Naive B cell (primary cell): ENCODE measurements around the gene CHST10. TPM values are rescaled to one million over a fixed set of nuclear protein-coding genes. Genes with fewer than 3 reads are reported as not detected.

Experiments used
- ATAC-seq, 2 donors: fragments of 150-1000 bp; cut with Tn5 transposase; 2 replicates each; pipeline ENCODE4 v1.10.0; 2021; ENCODE audit warnings: low read depth in 2 of 2, mild to moderate bottlenecking in 2 of 2, moderate library complexity in 2 of 2
- DNase-seq: peaks from one replicate; pipeline ENCODE4 v3.0.0; 2022
- H3K27ac Mint-ChIP-seq, 6 donors: one replicate each; pipeline ENCODE4 v1.8.0; 2020 to 2022; ENCODE audit warnings: mild to moderate bottlenecking in 6 of 6, mixed read lengths in 6 of 6, moderate library complexity in 5 of 6, inconsistent platforms in 2 of 6
- H3K27me3 Mint-ChIP-seq, 3 donors: one replicate each; pipeline ENCODE4 v1.8.0; 2021 to 2022; ENCODE audit warnings: mixed read lengths in 3 of 3, mild to moderate bottlenecking in 1 of 3
- H3K36me3 Mint-ChIP-seq, 2 donors: one replicate each; pipeline ENCODE4 v1.8.0; 2020 to 2022; ENCODE audit warnings: mixed read lengths in 2 of 2, inconsistent platforms in 1 of 2, mild to moderate bottlenecking in 1 of 2
- H3K4me1 Mint-ChIP-seq, 3 donors: one replicate each; pipeline ENCODE4 v1.8.0; 2020 to 2022; ENCODE audit warnings: mixed read lengths in 3 of 3, inconsistent platforms in 1 of 3, mild to moderate bottlenecking in 1 of 3, moderate library complexity in 1 of 3
- H3K4me3 Mint-ChIP-seq, 8 donors: one replicate each; pipeline ENCODE4 v1.8.0; 2020 to 2022; ENCODE audit warnings: mild to moderate bottlenecking in 8 of 8, mixed read lengths in 8 of 8, moderate library complexity in 8 of 8, inconsistent platforms in 2 of 8
- H3K9me3 Mint-ChIP-seq, 7 donors: one replicate each; pipeline ENCODE4 v1.8.0; 2020 to 2022; ENCODE audit warnings: mixed read lengths in 7 of 7, mild to moderate bottlenecking in 5 of 7, inconsistent platforms in 2 of 7, moderate library complexity in 1 of 7
- polyA plus RNA-seq, 6 donors: library from polyadenylated mRNA; unstranded; fragments of 300-500 nt; fragmentation: Illumina TruSeq; gene quantifications; one replicate each; pipeline ENCODE4 v1.2.3, GENCODE V29; 2021; ENCODE audit warnings: low read depth in 6 of 6

The CHST10 gene
- polyA plus RNA-seq, 6 donors from 2014 or later = 3.9 to 9.5 (median 5.8) TPM

DNA sequence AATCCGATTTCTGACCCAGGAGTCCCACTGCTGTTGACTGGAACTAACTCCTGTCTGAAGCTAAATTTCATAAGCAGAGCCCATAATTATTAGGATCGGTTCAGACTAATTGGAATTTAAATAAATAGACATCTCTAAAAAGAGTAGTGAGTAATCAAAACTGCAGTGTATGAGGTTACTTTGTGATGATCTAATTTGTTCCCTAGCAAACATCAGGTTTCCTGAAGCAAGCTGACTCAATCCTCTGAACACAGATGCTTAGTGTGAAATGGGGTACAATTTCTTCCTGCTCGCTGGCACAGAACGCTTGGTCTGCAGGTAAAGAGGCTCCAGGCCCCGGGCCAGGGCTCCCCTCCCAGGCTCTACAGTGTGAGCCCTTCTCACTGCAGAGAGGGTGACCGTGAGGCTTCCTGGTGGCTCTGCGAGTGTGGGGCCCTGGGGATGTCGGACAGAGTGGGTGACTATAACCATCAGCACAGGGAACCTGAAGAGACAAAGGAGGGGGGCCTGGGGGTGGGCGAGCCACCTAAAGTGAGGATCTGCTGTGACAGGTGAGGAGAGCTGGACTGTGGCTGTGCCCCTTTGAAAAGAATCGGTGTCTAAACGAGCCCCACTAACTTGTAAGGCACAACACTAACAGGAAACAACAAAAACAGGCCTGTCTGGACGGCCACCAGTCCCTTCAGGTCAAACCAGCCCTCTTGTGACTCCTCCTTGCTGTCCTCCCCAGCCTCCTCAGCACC lies 20.2 kb downstream of the CHST10 start:
- ATAC-seq = no peak
- Mint-ChIP-seq H3K4me3 (peak overlapping the region in 1 of 8 donors; percentile 10), H3K4me1 (peaks cover 14 to 37% (median 29%) of the 10 kb centered on the region in 3 donors), H3K27me3 (no peaks in the 10 kb centered on the region), H3K27ac (peak overlapping the region in 3 of 6 donors; percentile 47 to 86 (median 58)), H3K36me3 (no peaks in the 10 kb centered on the region), H3K9me3 (no peaks in the 10 kb centered on the region)
- DNase-seq = no peak

DNA sequence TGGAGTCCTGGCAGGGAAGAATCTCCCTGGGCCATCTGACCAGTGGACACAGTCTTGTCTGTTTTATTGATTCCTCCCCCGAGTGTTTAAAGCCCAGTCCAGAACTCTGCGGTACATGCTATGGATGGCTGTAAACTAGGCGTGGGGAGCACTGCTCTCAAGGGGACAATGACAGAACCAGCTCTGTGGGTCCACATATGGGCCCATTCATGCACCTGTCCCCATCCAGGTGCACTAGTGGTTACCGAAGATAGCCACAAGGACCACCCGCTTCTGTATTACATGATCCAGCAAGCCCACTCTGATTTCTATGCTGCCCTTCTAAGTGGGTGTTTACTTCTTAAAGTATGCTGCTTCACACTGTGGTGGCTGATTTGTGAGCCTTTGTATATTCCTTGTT lies 21.0 kb downstream of the CHST10 start:
- H3K36me3 Mint-ChIP-seq = no peaks in the 10 kb centered on the region
- H3K27ac Mint-ChIP-seq = peak overlapping the region in 2 of 6 donors; percentile 33 to 86
- ATAC-seq = no peak
- no peak overlapping the region for H3K4me3 Mint-ChIP-seq
- DNase-seq = no peak
- H3K4me1 Mint-ChIP-seq = peaks cover 14 to 37% (median 29%) of the 10 kb centered on the region in 3 donors
- H3K27me3 Mint-ChIP-seq = no peaks in the 10 kb centered on the region
- H3K9me3 Mint-ChIP-seq = no peaks in the 10 kb centered on the region

DNA sequence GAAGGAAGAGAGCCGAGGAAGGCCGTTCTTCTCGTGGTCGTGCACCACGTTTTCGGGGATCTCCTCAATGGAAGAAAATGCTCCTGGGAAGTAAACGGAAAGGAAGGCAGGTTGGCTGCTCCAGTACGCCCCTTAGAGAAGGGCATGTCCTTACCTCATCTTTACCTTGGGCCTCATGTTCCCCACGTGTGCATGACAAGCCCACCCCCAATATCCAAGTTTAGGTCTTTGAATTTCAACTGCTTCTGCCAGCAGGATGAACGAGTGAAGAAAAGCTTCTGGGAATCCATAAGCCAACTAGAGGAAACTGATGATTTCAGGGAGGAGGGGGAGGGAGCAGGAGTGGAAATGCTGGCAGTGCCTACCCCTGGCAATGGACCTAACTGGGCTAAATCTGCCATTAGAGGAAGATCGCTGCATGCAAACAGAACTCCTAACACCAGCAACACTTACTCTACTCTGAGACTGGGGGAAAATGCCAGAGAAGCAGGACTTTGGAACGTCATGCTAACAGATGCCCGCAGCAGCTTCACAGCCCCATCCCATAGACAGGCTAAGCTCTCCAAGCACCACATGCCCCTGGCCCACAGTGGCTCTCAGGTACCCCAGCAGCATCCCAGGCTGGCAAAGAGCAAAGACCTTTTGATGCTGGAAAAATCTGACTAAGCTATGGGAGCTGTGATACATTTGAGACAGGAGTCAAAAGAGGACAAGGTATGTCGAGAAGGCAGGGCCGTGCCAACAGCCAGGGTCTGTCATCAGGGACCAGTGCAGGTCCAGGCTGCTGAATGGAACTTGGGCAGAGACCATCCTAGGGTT lies 21.7 kb downstream of the CHST10 start:
- peaks cover 14 to 37% (median 29%) of the 10 kb centered on the region in 3 donors for H3K4me1 Mint-ChIP-seq
- no peaks in the 10 kb centered on the region for H3K9me3 Mint-ChIP-seq
- ATAC-seq (no peak), DNase-seq (no peak)
- H3K4me3 Mint-ChIP-seq = peak overlapping the region in 6 of 8 donors; percentile 66 to 88 (median 78)
- no peaks in the 10 kb centered on the region for H3K27me3 Mint-ChIP-seq
- peak overlapping the region; percentile 91 to 100 (median 96) for H3K27ac Mint-ChIP-seq
- no peaks in the 10 kb centered on the region for H3K36me3 Mint-ChIP-seq

DNA sequence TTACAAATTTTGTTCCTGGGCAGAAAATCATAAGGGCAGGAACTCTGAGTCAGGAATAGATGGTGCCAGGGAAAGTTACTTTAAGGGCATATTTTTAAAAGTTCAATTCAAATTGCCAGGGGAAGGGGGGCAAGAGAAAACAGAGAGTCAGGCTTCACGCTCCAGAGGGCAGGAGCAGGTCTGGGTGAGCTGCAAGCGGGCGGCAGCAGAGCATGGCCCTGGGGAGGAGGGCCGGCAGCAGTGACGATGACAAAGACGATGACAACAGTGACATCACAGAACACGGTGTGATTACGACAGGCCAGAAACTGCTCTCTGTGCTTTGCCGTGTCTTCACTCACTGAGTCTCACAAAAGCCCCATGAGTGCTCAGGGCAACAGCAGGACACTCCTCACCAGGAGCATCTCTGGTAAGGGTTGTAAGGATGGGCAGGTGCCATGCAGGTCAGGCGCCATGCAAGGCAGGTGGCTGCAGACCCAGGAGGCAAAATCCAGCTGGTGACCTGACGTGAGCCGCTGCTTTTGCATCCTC lies 23.3 kb downstream of the CHST10 start:
- Mint-ChIP-seq H3K9me3 (no peaks in the 10 kb centered on the region), H3K27ac (peak overlapping the region; percentile 92 to 100 (median 96)), H3K4me1 (peaks cover 14 to 37% (median 29%) of the 10 kb centered on the region in 3 donors), H3K36me3 (no peaks in the 10 kb centered on the region), H3K27me3 (no peaks in the 10 kb centered on the region), H3K4me3 (peak overlapping the region in 6 of 8 donors; percentile 7 to 86 (median 74))
- peak; percentile 72 to 73 for ATAC-seq
- DNase-seq = peak; percentile 65

DNA sequence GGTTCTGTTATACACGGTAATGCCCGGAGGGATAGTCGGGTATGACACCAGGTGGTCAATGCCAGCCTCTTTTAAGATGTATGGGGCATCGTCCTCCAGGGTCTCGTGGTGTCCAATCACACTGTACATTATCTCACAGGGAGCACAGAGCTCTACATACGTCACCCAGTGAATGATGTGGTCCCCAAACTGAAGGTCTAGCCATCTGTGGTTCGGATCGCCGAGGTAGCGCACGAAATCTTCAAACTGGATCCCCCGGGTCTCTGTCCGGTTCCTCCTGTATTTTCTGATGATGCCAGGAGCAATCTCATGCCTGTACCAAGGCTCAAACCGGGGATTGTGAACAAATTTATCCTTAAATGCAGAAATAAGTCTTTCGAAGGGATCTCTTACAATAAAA lies 24.1 kb downstream of the CHST10 start:
- Mint-ChIP-seq H3K4me3 (peak overlapping the region in 2 of 8 donors; percentile 70 to 85), H3K27me3 (no peaks in the 10 kb centered on the region), H3K4me1 (peaks cover 14 to 37% (median 29%) of the 10 kb centered on the region in 3 donors), H3K27ac (peak overlapping the region in 5 of 6 donors; percentile 92 to 100 (median 99)), H3K9me3 (no peaks in the 10 kb centered on the region), H3K36me3 (no peaks in the 10 kb centered on the region)
- DNase-seq (no peak), ATAC-seq (no peak)

DNA sequence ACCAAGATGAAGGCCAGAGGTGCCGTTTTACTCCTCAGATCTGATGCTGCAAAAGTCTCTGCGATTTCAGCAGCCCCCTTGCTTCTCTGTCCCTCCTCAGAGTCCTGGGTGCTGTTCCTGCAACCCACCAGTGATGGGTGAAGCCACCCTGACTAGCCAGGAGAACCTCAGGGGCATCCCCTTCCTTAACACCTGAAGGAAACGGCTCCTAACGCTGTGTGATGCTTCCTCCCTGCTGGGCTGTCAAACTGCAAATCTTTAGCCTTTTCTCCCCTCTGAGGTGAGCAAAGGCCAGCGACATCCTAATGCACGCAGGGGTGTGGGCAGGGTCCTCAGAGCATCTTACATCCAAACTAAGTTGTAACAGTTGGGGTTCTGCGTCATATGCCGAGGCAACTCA lies 24.8 kb downstream of the CHST10 start:
- ATAC-seq (no peak), DNase-seq (no peak)
- H3K27ac Mint-ChIP-seq = peak overlapping the region; percentile 29 to 92 (median 51)
- H3K36me3 Mint-ChIP-seq = no peaks in the 10 kb centered on the region
- no peaks in the 10 kb centered on the region for H3K9me3 Mint-ChIP-seq
- peaks cover 14 to 37% (median 29%) of the 10 kb centered on the region in 3 donors for H3K4me1 Mint-ChIP-seq
- no peak overlapping the region for H3K4me3 Mint-ChIP-seq
- H3K27me3 Mint-ChIP-seq = no peaks in the 10 kb centered on the region

DNA sequence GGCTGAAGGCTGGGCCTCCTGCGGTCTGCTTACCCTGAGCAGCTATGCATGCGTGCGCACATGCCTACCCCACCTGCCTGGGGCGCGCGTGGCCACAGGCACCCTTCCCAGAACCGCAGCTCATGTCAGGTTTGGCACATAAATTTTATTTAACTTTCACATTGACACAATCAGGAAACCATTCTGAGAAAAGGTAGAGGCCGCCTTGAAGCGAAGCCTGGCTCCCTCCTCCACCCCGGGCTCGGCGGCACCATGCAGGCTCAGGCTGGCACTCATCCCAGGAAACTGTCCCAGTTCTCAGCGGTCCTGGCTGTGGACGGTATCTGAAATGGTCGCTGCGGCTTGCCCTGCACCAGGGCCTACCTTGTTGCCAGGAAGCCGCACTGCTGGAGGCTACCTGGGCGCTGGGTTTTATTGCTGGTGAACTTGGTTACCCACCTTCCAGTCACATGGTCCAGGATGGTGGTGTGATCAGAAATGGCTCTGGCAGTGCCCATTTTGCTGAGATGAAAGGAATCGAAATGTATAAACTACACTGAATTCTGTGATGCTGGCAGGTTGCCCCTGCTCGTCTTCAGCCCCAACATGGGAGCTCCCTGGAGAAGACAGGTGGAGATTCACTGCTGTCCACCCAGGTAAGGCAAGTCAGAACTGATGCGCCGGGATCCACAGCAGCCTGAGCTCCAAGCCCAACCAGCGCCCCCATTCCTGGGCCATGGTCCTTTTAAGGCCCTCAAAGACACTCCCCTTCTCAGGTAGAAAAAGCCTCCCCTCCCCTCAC lies 25.5 kb downstream of the CHST10 start:
- H3K27ac Mint-ChIP-seq = peak overlapping the region in 2 of 6 donors; percentile 69 to 92
- peaks cover 0 to 6% (median 0%) of the 10 kb centered on the region in 3 donors for H3K27me3 Mint-ChIP-seq
- peaks cover 14 to 37% (median 29%) of the 10 kb centered on the region in 3 donors for H3K4me1 Mint-ChIP-seq
- H3K9me3 Mint-ChIP-seq = no peaks in the 10 kb centered on the region
- DNase-seq (no peak), ATAC-seq (no peak)
- H3K4me3 Mint-ChIP-seq = no peak overlapping the region
- no peaks in the 10 kb centered on the region for H3K36me3 Mint-ChIP-seq

DNA sequence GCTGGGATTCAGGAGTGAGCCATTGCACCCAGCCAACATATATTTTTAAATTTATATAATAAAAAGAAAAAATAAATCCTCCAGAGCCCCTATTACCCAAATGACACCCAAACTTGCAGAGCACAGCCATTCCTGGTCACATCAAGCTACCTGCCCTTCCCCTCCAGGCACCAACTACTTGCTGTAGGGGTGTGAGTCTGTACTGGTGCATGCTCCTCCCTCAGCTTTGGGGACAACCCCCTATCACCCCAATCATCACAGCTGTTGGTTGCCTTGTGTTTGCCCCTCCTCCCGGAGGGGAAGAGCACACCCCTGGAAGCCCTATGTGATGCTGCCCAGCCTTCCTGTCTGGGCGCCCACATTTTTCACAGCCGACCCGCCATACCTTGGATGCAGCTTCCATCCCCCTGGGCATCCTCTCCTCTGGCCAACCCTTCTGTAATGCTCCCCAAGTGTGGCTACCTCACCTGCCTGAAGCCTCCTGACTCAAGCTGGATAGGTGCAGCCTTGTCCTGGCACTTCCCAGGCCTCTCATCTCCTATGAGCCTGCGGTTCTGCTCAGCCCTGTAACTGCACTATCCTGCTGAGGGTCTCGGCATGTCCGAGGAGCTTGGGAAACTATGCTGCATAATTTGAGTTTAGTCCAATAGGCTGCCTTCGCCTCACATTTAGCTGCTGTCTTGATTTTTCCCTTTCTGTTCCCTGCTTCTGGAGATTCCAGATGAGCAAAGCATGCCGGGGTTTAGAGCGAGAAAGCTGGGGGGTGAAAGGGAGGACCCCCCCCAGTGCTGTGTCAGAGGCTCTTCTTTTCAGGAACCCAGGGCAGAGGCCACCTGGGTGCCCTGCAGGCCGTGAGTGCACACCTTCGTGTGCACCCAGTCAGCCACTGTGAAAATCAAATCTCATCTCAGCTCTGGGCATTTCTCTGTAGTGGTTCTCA lies 27.2 kb downstream of the CHST10 start:
- ATAC-seq (no peak), DNase-seq (no peak)
- Mint-ChIP-seq H3K4me3 (peak overlapping the region in 1 of 8 donors; percentile 18), H3K36me3 (no peaks in the 10 kb centered on the region), H3K27ac (no peak overlapping the region), H3K9me3 (no peaks in the 10 kb centered on the region), H3K4me1 (peaks cover 10 to 20% (median 20%) of the 10 kb centered on the region in 3 donors), H3K27me3 (peaks cover 0 to 8% (median 0%) of the 10 kb centered on the region in 3 donors)

DNA sequence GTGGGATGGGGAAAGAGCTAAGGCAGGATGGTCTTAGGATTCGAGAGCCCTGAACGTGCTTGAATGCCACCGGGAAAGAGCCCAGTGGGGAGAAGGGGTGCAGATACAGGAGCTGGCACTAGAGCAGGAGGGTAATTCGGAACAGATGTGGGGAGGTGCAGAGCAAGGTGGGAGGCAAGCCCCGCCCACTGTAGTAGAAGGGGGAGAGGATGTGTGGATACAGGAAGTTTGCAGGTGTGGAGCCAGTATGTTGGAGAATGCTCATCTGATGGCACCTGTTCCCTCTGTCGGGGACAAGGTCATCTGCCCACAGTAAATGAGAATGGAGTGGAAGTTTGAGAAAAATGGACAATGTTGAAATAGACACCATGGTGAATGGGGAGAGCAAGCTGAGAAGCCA lies 28.8 kb downstream of the CHST10 start:
- peaks cover 0 to 5% (median 5%) of the 10 kb centered on the region in 3 donors for H3K4me1 Mint-ChIP-seq
- DNase-seq = no peak
- H3K9me3 Mint-ChIP-seq = no peaks in the 10 kb centered on the region
- H3K27me3 Mint-ChIP-seq = peaks cover 0 to 8% (median 0%) of the 10 kb centered on the region in 3 donors
- no peaks in the 10 kb centered on the region for H3K36me3 Mint-ChIP-seq
- peak overlapping the region in 1 of 6 donors; percentile 49 for H3K27ac Mint-ChIP-seq
- H3K4me3 Mint-ChIP-seq = no peak overlapping the region
- ATAC-seq = no peak

DNA sequence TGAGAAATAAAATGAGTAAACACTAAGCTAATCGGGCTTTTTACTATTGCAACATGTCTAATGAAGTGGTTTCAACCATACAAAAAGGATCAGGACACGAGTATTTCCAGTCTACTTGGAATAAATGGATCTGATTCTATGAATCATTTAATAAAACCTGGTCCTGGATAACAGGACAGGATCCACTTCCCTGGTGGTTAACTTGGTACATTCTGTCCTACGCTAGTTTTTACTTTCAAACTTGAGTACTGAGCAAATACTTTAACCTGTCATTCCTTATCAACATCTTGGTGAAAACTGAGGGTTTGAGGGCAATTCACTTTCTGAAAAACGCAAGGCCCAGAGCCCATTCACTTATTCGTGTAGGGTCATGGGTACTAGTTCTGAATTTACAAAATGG lies 33.5 kb downstream of the CHST10 start:
- Mint-ChIP-seq H3K27ac (peak overlapping the region in 1 of 6 donors; percentile 82), H3K27me3 (peaks cover 0 to 8% (median 0%) of the 10 kb centered on the region in 3 donors), H3K4me3 (no peak overlapping the region), H3K9me3 (no peaks in the 10 kb centered on the region), H3K36me3 (no peaks in the 10 kb centered on the region), H3K4me1 (peaks cover 7 to 13% (median 7%) of the 10 kb centered on the region in 3 donors)
- ATAC-seq (no peak), DNase-seq (no peak)

DNA sequence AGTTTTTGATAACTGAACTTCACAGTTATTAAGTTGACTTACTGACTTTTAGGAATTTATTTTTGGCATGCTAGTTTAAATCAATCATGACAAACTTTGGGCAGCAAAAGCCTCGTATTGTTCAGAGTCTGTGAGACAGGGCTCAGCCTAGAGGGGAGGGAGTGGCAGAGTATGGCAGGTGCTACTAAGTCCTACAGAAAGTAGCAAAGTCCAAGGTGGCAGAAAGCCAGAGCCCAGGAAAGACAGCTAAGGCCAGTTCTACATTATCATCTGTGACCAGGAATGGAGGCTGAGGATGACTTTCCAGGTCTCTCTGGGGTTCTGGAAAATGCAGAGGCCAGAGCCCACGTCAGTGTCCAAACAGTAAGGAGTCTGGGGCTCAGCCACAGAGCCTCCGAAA lies 34.2 kb downstream of the CHST10 start:
- ATAC-seq (no peak), DNase-seq (no peak)
- peaks cover 7 to 13% (median 7%) of the 10 kb centered on the region in 3 donors for H3K4me1 Mint-ChIP-seq
- no peak overlapping the region for H3K27ac Mint-ChIP-seq
- no peaks in the 10 kb centered on the region for H3K36me3 Mint-ChIP-seq
- no peaks in the 10 kb centered on the region for H3K9me3 Mint-ChIP-seq
- H3K27me3 Mint-ChIP-seq = peaks cover 0 to 8% (median 0%) of the 10 kb centered on the region in 3 donors
- no peak overlapping the region for H3K4me3 Mint-ChIP-seq

DNA sequence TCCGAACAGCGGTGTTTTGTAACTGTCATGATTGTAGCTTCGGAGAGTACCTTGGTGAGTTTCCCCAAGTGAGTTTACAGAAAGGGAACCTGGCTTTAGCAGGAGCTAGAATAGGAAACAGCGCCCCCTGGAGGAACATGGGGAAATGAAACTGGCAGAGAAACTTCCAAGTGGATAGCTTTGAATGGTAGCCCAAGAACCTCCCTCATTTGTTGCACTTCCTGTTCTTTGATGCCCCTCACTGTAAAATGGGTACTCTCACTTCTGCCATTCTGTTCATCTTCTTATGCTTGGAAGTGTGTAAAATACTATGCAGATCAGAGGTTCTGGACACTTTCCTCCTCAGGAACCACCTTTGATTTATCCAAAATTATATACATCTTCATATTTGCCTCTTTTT lies 36.2 kb downstream of the CHST10 start:
- Mint-ChIP-seq H3K4me3 (no peak overlapping the region), H3K9me3 (no peaks in the 10 kb centered on the region), H3K27me3 (peaks cover 0 to 5% (median 0%) of the 10 kb centered on the region in 3 donors), H3K27ac (peak overlapping the region in 1 of 6 donors; percentile 11), H3K36me3 (no peaks in the 10 kb centered on the region), H3K4me1 (peaks cover 7 to 13% (median 7%) of the 10 kb centered on the region in 3 donors)
- ATAC-seq (peak; percentile 98), DNase-seq (peak; percentile 86)
